ENCODE data around the gene L3MBTL3.

The L3MBTL3 gene

GRCh38 chr6:130176378-130176777 lies 158.0 kb downstream of the L3MBTL3 start:
- TF ChIP-seq, protein P1, sequence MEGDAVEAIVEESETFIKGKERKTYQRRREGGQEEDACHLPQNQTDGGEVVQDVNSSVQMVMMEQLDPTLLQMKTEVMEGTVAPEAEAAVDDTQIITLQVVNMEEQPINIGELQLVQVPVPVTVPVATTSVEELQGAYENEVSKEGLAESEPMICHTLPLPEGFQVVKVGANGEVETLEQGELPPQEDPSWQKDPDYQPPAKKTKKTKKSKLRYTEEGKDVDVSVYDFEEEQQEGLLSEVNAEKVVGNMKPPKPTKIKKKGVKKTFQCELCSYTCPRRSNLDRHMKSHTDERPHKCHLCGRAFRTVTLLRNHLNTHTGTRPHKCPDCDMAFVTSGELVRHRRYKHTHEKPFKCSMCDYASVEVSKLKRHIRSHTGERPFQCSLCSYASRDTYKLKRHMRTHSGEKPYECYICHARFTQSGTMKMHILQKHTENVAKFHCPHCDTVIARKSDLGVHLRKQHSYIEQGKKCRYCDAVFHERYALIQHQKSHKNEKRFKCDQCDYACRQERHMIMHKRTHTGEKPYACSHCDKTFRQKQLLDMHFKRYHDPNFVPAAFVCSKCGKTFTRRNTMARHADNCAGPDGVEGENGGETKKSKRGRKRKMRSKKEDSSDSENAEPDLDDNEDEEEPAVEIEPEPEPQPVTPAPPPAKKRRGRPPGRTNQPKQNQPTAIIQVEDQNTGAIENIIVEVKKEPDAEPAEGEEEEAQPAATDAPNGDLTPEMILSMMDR (IDR thresholded peaks at IDR 0.05; ENCODE audit: insufficient read depth, low read length, poor library complexity, severe bottlenecking): no peak
- no peak for TF ChIP-seq EZH2phosphoT487 (conservative IDR thresholded peaks at IDR 0.05; ENCODE audit: low read length)
- H3K27ac ChIP-seq (ENCODE audit: low read depth, low read length): no peak overlapping the region
- no peaks in the 10 kb centered on the region for H3K27me3 ChIP-seq (ENCODE audit: low read length)
- no peaks in the 10 kb centered on the region for H3K9me2 ChIP-seq (replicated peaks; ENCODE audit: insufficient read depth, low read length)
- H2AFZ ChIP-seq (ENCODE audit: low read depth, low read length, severe bottlenecking): no peak overlapping the region
- no peaks in the 10 kb centered on the region for H3F3A ChIP-seq (ENCODE audit: insufficient read depth)
- H3K4me2 ChIP-seq (ENCODE audit: low read depth, low read length, poor library complexity, severe bottlenecking): no peak overlapping the region
- H3K9me3 ChIP-seq (ENCODE audit: insufficient read depth, low read length): no peaks in the 10 kb centered on the region
- H4K20me1 ChIP-seq (ENCODE audit: low read depth, low read length): no peaks in the 10 kb centered on the region
- no peaks in the 10 kb centered on the region for H3K79me2 ChIP-seq (ENCODE audit: insufficient read depth, low read length)
- H3K9ac ChIP-seq (ENCODE audit: low read length): no peak overlapping the region
- no peaks in the 10 kb centered on the region for H3K36me3 ChIP-seq (ENCODE audit: low read length)
- H3K4me3 ChIP-seq (ENCODE audit: insufficient read depth, low read length, poor library complexity, severe bottlenecking): no peak overlapping the region

DNA sequence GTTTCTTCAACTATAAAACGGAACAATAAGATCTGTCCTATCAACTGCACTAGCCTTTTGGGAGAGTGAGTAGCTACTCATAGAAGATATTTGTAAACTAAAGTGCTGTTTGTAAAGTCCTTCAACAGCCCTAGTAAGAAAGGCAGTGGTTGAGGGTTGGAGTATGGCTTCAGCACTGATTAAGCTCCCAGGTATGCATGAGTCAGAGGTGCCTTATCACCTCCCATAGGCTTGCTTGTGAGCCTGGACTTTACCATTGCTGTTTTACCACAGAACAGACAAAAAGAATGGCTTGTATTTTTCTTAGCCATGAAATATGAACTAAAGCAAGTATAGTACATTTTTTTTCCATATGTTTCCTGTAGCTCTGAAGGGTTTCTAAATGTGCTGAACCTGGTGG lies 160.3 kb downstream of the L3MBTL3 start:
- H3K9ac ChIP-seq (ENCODE audit: low read length): no peak overlapping the region
- no peaks in the 10 kb centered on the region for H3K36me3 ChIP-seq (ENCODE audit: low read length)
- H2AFZ ChIP-seq (ENCODE audit: low read depth, low read length, severe bottlenecking): no peak overlapping the region
- no peak overlapping the region for H3K4me3 ChIP-seq (ENCODE audit: insufficient read depth, low read length, poor library complexity, severe bottlenecking)
- H3F3A ChIP-seq (ENCODE audit: insufficient read depth): no peaks in the 10 kb centered on the region
- H3K9me2 ChIP-seq (replicated peaks; ENCODE audit: insufficient read depth, low read length): no peaks in the 10 kb centered on the region
- no peak overlapping the region for H3K27ac ChIP-seq (ENCODE audit: low read depth, low read length)
- no peaks in the 10 kb centered on the region for H3K27me3 ChIP-seq (ENCODE audit: low read length)
- H4K20me1 ChIP-seq (ENCODE audit: low read depth, low read length): no peaks in the 10 kb centered on the region
- no peak overlapping the region for H3K4me2 ChIP-seq (ENCODE audit: low read depth, low read length, poor library complexity, severe bottlenecking)
- no peaks in the 10 kb centered on the region for H3K9me3 ChIP-seq (ENCODE audit: insufficient read depth, low read length)
- H3K79me2 ChIP-seq (ENCODE audit: insufficient read depth, low read length): no peaks in the 10 kb centered on the region
- TF ChIP-seq EZH2phosphoT487 (conservative IDR thresholded peaks at IDR 0.05; ENCODE audit: low read length): no peak
- TF ChIP-seq, protein P1 (IDR thresholded peaks at IDR 0.05; ENCODE audit: insufficient read depth, low read length, poor library complexity, severe bottlenecking): no peak

- no peak for TF ChIP-seq EZH2phosphoT487 (conservative IDR thresholded peaks at IDR 0.05; ENCODE audit: low read length)
- TF ChIP-seq, protein P1 (IDR thresholded peaks at IDR 0.05; ENCODE audit: insufficient read depth, low read length, poor library complexity, severe bottlenecking): no peak
- H3K4me3 ChIP-seq (ENCODE audit: insufficient read depth, low read length, poor library complexity, severe bottlenecking): no peak overlapping the region
- H4K20me1 ChIP-seq (ENCODE audit: low read depth, low read length): no peaks in the 10 kb centered on the region
- no peak overlapping the region for H3K9ac ChIP-seq (ENCODE audit: low read length)
- H3K4me2 ChIP-seq (ENCODE audit: low read depth, low read length, poor library complexity, severe bottlenecking): no peak overlapping the region
- H3K36me3 ChIP-seq (ENCODE audit: low read length): no peaks in the 10 kb centered on the region
- no peaks in the 10 kb centered on the region for H3K27me3 ChIP-seq (ENCODE audit: low read length)
- no peak overlapping the region for H2AFZ ChIP-seq (ENCODE audit: low read depth, low read length, severe bottlenecking)
- no peaks in the 10 kb centered on the region for H3K9me2 ChIP-seq (replicated peaks; ENCODE audit: insufficient read depth, low read length)
- H3K9me3 ChIP-seq (ENCODE audit: insufficient read depth, low read length): no peaks in the 10 kb centered on the region
- no peaks in the 10 kb centered on the region for H3K79me2 ChIP-seq (ENCODE audit: insufficient read depth, low read length)
- no peak overlapping the region for H3K27ac ChIP-seq (ENCODE audit: low read depth, low read length)
- H3F3A ChIP-seq (ENCODE audit: insufficient read depth): no peaks in the 10 kb centered on the region
Observed at GRCh38 chr6:130182466-130182865, 164.1 kb downstream of the L3MBTL3 start.

Data from SU-DHL-6 (cell line).